Globus pallidus (tissue), 1 donor: ENCODE measurements around the gene KAZN.

ENCODE experiments used
- DNase-seq: peaks from one replicate; pipeline ENCODE4 v3.0.0-alpha.2; 2015; ENCODE audit warnings: low spot score

The KAZN gene

DNA sequence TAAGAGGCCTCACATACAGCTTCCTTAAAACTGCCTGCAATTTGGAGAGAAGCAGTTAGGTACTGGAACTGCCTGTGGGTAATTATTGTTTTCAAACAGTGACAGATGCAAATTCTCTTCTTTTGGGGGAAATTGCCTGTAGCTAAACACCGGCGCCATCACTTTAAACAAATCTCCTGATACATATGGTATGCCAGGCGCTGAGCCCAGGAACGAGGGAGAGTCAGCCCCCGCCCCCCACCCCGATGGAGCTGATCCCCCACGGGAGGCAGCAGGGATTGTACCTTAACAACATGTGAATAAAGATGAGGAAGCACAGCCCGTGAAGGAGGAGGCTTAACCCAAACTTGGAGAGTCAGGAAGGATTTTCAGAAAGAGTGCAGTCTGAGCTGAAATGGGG, 562.1 kb downstream of the KAZN start:
- no peak for DNase-seq

DNA sequence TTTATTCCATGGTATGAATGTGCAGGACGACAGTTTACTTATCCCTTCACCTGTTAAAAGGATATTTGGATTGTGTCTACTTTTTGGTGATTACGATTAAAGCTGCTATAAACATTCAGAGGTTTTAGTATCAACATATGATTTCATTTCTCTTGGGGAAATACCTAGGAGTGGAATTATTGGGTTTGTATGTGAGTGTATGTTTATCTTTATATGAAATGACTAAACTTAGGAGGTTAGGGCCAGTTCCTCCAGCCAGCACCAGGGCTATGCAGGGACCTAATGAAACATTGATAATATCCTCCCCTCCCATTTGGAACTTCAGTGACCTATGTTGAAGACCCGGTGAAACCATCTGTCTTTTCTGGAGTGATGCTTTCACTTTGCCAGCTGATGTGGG, 568.9 kb downstream of the KAZN start:
- DNase-seq: no peak
